Mesenteric fat pad (tissue), 1 donor: ENCODE data around the gene UBL4A. TPM values are rescaled to one million over a fixed set of nuclear protein-coding genes. Genes with fewer than 3 reads are reported as not detected.

ENCODE experiments used
- DNase-seq: peaks from one replicate; pipeline ENCODE4 v3.0.0-alpha.2; 2020; ENCODE audit warnings: low spot score
- microRNA-seq: library from miRNA; unstranded; fragments of <30 nt; microRNA quantifications from one replicate; pipeline ENCODE4 v1.2.0, GENCODE V29; 2020; ENCODE audit warnings: borderline number of aligned reads
- total RNA-seq: library from RNA; stranded (reverse); fragmentation: NEBNext Ultra II Directional; extraction: Animal tissue kit (Norgen Biotek cat#: 25700); gene quantifications from one replicate; pipeline ENCODE4 v1.2.1, GENCODE V29; 2021
- donor health status: DM: yes; HTN: yes; CAD: no.

Gene UBL4A
- total RNA-seq, 1 donor from 2014 or later = 29.1 TPM

GRCh38 chrX:154441984-154442707, 44.3 kb downstream of the UBL4A start:
- DNase-seq = no peak

DNA sequence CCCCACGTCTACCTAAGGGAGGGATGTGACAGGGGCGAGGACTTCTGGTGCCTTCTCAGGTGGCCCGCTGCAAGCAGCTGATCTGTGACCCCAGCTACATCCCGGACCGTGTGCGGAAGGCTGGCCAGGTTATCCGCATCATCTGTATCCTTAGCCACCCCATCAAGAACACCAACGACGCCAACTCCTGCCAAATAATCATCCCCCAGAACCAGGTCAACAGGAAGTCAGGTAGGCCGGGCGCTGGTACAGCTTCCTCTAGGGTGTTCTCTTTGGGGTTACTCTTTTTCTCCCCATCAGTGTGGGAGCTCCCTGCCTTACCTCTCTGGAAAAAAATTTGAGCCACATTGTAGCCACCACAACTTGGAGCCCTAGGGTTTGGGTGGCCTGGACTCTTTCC, 44.9 kb downstream of the UBL4A start:
- no peak for DNase-seq

GRCh38 chrX:154440623-154441357, 45.6 kb downstream of the UBL4A start:
- no peak for DNase-seq

- DNase-seq = no peak
Observed at GRCh38 chrX:154439841-154440240, 46.6 kb downstream of the UBL4A start.

- no peak for DNase-seq
Observed at GRCh38 chrX:154437971-154438893, 48.2 kb downstream of the UBL4A start.

GRCh38 chrX:154436983-154437752, 49.2 kb downstream of the UBL4A start, which contains the start of gene GDI1:
Gene GDI1, plus strand, starts transcription at chrX:154437154. Its CDS starts 101 bp downstream, at chrX:154437255.
- DNase-seq = no peak

GRCh38 chrX:154436374-154436982, 49.9 kb downstream of the UBL4A start:
- no peak for DNase-seq

- no peak for DNase-seq
Observed at GRCh38 chrX:154435171-154435733, 51.2 kb downstream of the UBL4A start.

GRCh38 chrX:154434394-154435168, 51.8 kb downstream of the UBL4A start:
- no peak for DNase-seq

Small RNAs within 50 kb of the gene (microRNA-seq; reads per million reads assigned to microRNA genes)
- not detected for gene MIR6858

Other genes starting within 250 kb of the UBL4A start
- not detected for gene OPN1MW3, start 229.0 kb downstream of the UBL4A start, total RNA-seq
- not detected for gene TEX28, start 191.5 kb downstream of the UBL4A start, total RNA-seq
- gene TKTL1, start 190.8 kb downstream of the UBL4A start, total RNA-seq = 0.80 TPM
- 1,133 TPM for gene FLNA, start 112.0 kb downstream of the UBL4A start, total RNA-seq
- gene EMD, start 107.3 kb downstream of the UBL4A start, total RNA-seq = 57.4 TPM
- gene RPL10, start 88.2 kb downstream of the UBL4A start, total RNA-seq = 2,424 TPM
- 18.9 TPM for gene DNASE1L1, start 77.4 kb downstream of the UBL4A start, total RNA-seq
- gene TAFAZZIN, start 75.1 kb downstream of the UBL4A start, total RNA-seq = 32.4 TPM
- gene ATP6AP1, start 57.9 kb downstream of the UBL4A start, total RNA-seq = 72.5 TPM
- 82.6 TPM for gene GDI1, start 49.5 kb downstream of the UBL4A start, total RNA-seq
- gene FAM50A, start 42.5 kb downstream of the UBL4A start, total RNA-seq = 88.3 TPM
- gene PLXNA3, start 28.3 kb downstream of the UBL4A start, total RNA-seq = 57.2 TPM
- gene LAGE3, start 7.3 kb downstream of the UBL4A start, total RNA-seq = 13.6 TPM
- 30.4 TPM for gene SLC10A3, start 4.0 kb upstream of the UBL4A start, total RNA-seq
- 36.5 TPM for gene FAM3A, start 29.6 kb upstream of the UBL4A start, total RNA-seq
- gene G6PD, start 60.2 kb upstream of the UBL4A start, total RNA-seq = 110 TPM
- 29.8 TPM for gene IKBKG, start 61.0 kb upstream of the UBL4A start, total RNA-seq
- not detected for gene CTAG1A, start 98.5 kb upstream of the UBL4A start, total RNA-seq
- not detected for gene CTAG1B, start 132.7 kb upstream of the UBL4A start, total RNA-seq
- not detected for gene CTAG2, start 167.0 kb upstream of the UBL4A start, total RNA-seq